Right atrium auricular region (tissue), 2 donors: ENCODE data around the gene ATXN1. TPM values are rescaled to one million over a fixed set of nuclear protein-coding genes. Genes with fewer than 3 reads are reported as not detected.

ENCODE experiments used
- DNase-seq: peaks from one replicate; pipeline ENCODE4 v3.0.0-alpha.2; 2019; ENCODE audit warnings: low spot score
- H3K27ac ChIP-seq, 2 donors: fragments of 200-600 bp; sonication (generic); 1 replicate in 1 of 2; 2 replicates in 1 of 2; pipeline ENCODE4 v1.5.1; 2016 to 2019
- H3K27me3 ChIP-seq, 2 donors: fragments of 200-600 bp; sonication (generic); one replicate each; pipeline versions ENCODE4 v1.5.1 to v1.6.0; 2017 to 2019
- H3K36me3 ChIP-seq: fragments of 200-600 bp; sonication (generic); one replicate; pipeline ENCODE4 v1.5.1; 2016
- H3K4me1 ChIP-seq, 2 donors: fragments of 200-600 bp; sonication (generic); one replicate each; pipeline versions ENCODE4 v1.5.1 to v1.6.0; 2017 to 2019
- H3K4me3 ChIP-seq, 2 donors: fragments of 200-600 bp; sonication (generic); 1 replicate in 1 of 2; 2 replicates in 1 of 2; pipeline ENCODE4 v1.5.1; 2017 to 2019; ENCODE audit warnings: mild to moderate bottlenecking in 1 of 2, moderate library complexity in 1 of 2
- H3K9me3 ChIP-seq, 2 donors: fragments of 200-600 bp; sonication (generic); one replicate each; pipeline ENCODE4 v1.5.1; 2019
- CTCF ChIP-seq, 2 donors: fragments of 200-600 bp; sonication (generic); IDR thresholded peaks; one replicate each; pipeline ENCODE4 v1.5.1; 2019; ENCODE audit warnings: antibody characterized with exemption in 2 of 2
- total RNA-seq, 2 donors: library from RNA; depleted of rRNA; stranded (reverse); fragments of >200 nt; gene quantifications; one replicate each; pipeline ENCODE4 v1.1.0, GENCODE V29; 2016

Gene ATXN1
- total RNA-seq, 2 donors from 2014 or later, result 41.8 to 62.0 TPM

GRCh38 chr6:16723402-16723801 is 37.9 kb downstream of the ATXN1 start:
- H3K4me3 ChIP-seq, result no peak overlapping the region
- H3K36me3 ChIP-seq, result no peaks in the 10 kb centered on the region
- H3K27me3 ChIP-seq, result no peaks in the 10 kb centered on the region
- TF ChIP-seq CTCF (IDR thresholded peaks at IDR 0.05), result no peak
- H3K27ac ChIP-seq, result no peak overlapping the region
- peaks cover 0 to 38% of the 10 kb centered on the region in 2 donors for H3K4me1 ChIP-seq
- H3K9me3 ChIP-seq, result no peaks in the 10 kb centered on the region
- no peak for DNase-seq

DNA sequence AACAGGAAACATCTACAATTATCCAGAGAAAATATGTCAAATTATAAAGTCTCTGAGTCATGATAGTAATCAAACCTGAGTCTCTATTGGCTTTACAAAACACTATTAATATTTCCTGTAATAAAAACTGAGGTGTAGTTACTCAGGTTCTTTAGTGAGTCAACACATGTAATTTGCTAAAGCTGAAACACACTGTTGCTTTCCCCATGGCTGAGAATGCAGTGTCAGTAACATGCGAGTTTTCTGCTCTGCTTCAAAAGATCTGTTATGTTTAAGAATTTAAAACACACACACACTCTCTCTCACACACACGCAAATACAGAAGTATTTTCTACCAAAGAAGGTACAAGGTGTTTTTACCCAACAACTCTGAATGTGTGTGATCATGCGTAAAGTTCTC is 38.6 kb downstream of the ATXN1 start:
- peaks cover 0 to 38% of the 10 kb centered on the region in 2 donors for H3K4me1 ChIP-seq
- H3K4me3 ChIP-seq, result no peak overlapping the region
- no peaks in the 10 kb centered on the region for H3K27me3 ChIP-seq
- no peaks in the 10 kb centered on the region for H3K9me3 ChIP-seq
- DNase-seq, result no peak
- no peak overlapping the region for H3K27ac ChIP-seq
- H3K36me3 ChIP-seq, result no peaks in the 10 kb centered on the region
- no peak for TF ChIP-seq CTCF (IDR thresholded peaks at IDR 0.05)

GRCh38 chr6:16721977-16722376 is 39.3 kb downstream of the ATXN1 start:
- H3K27me3 ChIP-seq, result no peaks in the 10 kb centered on the region
- H3K27ac ChIP-seq, result no peak overlapping the region
- H3K4me1 ChIP-seq, result peaks cover 0 to 36% of the 10 kb centered on the region in 2 donors
- H3K4me3 ChIP-seq, result no peak overlapping the region
- H3K9me3 ChIP-seq, result no peaks in the 10 kb centered on the region
- no peaks in the 10 kb centered on the region for H3K36me3 ChIP-seq
- DNase-seq, result no peak
- TF ChIP-seq CTCF (IDR thresholded peaks at IDR 0.05), result no peak

GRCh38 chr6:16720861-16721260 is 40.4 kb downstream of the ATXN1 start:
- H3K9me3 ChIP-seq, result no peaks in the 10 kb centered on the region
- DNase-seq, result no peak
- H3K27ac ChIP-seq, result no peak overlapping the region
- H3K27me3 ChIP-seq, result no peaks in the 10 kb centered on the region
- no peaks in the 10 kb centered on the region for H3K36me3 ChIP-seq
- H3K4me1 ChIP-seq, result peaks cover 0 to 26% of the 10 kb centered on the region in 2 donors
- TF ChIP-seq CTCF (IDR thresholded peaks at IDR 0.05), result no peak
- H3K4me3 ChIP-seq, result no peak overlapping the region

- Histone ChIP-seq H3K9me3 (no peaks in the 10 kb centered on the region), H3K36me3 (no peaks in the 10 kb centered on the region), H3K4me1 (peaks cover 0 to 15% of the 10 kb centered on the region in 2 donors), H3K27ac (no peak overlapping the region), H3K4me3 (no peak overlapping the region), H3K27me3 (no peaks in the 10 kb centered on the region)
- no peak for TF ChIP-seq CTCF (IDR thresholded peaks at IDR 0.05)
- no peak for DNase-seq
These were observed 41.8 kb downstream of the ATXN1 start for GRCh38 chr6:16719488-16719887.

GRCh38 chr6:16718356-16718755 is 42.9 kb downstream of the ATXN1 start:
- no peaks in the 10 kb centered on the region for H3K9me3 ChIP-seq
- DNase-seq, result no peak
- no peak overlapping the region for H3K4me3 ChIP-seq
- H3K36me3 ChIP-seq, result no peaks in the 10 kb centered on the region
- TF ChIP-seq CTCF (IDR thresholded peaks at IDR 0.05), result no peak
- no peaks in the 10 kb centered on the region for H3K27me3 ChIP-seq
- no peak overlapping the region for H3K27ac ChIP-seq
- peaks cover 0 to 8% of the 10 kb centered on the region in 2 donors for H3K4me1 ChIP-seq
